LNCAP (cell line): ENCODE measurements around the gene FHL2.

Experiments
- TF ChIP-seq, protein P1 (sequence below): fragments of 450-650 bp; IDR thresholded peaks from 2 replicates; pipeline ENCODE4 v1.5.1; 2017; ENCODE audit warnings: mild to moderate bottlenecking

Gene FHL2

DNA sequence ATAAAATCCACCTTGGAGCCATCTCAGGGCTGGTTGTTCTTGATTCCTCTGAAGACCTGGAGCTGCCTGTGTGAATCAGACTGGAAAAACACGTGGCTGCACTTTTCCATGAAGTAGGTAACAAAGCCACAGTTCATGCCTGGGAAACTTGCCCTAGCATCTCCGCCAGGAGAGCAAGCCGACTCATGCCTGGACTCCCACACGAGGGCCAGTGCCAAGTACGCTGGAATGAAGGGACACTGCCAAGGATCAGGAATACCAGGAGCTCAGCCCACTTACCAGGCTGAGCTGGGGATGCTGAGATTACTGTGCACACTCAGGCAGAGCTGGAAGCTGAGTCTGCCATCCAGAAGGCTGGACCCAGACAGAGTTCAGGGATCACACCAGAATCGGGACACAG lies 10.9 kb upstream of the FHL2 start:
- TF ChIP-seq, protein P1, sequence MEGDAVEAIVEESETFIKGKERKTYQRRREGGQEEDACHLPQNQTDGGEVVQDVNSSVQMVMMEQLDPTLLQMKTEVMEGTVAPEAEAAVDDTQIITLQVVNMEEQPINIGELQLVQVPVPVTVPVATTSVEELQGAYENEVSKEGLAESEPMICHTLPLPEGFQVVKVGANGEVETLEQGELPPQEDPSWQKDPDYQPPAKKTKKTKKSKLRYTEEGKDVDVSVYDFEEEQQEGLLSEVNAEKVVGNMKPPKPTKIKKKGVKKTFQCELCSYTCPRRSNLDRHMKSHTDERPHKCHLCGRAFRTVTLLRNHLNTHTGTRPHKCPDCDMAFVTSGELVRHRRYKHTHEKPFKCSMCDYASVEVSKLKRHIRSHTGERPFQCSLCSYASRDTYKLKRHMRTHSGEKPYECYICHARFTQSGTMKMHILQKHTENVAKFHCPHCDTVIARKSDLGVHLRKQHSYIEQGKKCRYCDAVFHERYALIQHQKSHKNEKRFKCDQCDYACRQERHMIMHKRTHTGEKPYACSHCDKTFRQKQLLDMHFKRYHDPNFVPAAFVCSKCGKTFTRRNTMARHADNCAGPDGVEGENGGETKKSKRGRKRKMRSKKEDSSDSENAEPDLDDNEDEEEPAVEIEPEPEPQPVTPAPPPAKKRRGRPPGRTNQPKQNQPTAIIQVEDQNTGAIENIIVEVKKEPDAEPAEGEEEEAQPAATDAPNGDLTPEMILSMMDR, result no peak

DNA sequence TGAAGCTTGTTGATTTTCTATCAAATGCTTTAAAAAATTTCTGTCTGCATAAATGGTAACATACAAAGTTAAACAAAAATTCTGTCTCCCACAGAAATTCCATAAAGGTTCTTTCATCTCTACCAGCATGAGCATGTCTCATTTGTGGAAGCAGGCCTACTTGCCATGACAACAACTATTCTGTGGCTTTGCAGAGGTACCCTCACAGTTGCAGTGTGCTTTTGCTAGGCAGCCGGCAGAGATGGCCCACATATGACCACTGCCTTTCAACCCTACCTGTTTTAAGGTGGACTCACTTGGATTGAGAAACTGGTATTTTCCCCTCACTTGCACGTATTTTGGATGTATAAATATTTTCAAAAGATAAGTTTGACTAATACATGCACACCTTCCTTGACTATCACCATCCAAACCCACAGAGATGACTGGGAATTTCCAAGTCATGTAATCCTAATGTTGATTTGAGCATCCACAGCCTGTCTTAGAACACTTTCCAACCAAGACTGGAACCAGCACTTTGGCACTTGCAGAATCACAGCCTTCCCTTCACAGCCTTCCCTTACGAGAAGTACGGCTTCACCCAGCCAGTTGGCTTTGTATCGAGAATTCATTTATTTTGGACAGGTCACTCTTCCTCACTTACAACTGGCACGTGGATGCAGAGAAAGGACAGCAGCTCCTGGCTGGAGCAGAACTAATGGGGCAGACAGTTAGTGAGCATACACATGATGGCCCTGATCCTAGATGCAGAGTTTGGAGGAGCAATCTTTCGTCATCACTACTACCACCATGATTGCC lies 9.3 kb upstream of the FHL2 start:
- TF ChIP-seq, protein P1, result no peak

DNA sequence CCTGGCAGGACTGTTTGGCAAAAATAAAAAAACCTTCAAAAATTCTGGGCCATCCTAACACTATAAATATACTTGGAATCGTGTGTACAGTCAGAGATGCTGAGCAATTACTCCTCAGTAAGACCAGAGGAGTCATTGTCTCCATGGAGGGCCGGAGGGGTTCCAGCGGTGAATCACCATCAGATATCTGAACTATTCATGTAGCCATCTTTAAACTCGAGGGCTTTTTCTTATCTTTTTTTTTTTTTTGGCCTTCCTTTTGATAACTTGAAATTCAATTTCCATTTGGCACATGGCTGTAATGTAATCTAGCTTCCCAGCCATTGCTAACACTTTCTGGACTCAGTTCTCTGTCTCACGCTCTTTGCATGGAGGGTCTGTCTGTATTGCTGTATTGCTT lies 7.4 kb upstream of the FHL2 start:
- TF ChIP-seq, protein P1, result no peak

DNA sequence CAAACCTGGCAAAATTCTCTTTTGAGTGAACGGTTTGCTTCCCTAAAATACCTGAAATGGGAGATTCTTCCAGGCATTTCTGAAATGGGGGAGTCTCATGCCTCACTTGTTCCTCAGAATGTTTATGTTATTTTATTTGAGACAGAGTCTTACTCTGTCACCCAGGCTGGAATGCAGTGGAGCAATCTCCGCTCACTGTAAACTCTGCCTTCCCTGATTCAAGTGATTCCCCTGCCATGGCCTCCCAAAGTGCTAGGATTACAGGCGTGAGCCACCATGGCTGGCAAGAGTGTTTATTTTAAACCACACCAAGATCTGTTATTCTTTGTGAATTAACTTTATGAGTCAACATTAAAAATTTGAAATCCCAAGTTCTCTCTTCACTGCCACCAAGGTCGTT lies 6.4 kb upstream of the FHL2 start:
- TF ChIP-seq, protein P1, result no peak

DNA sequence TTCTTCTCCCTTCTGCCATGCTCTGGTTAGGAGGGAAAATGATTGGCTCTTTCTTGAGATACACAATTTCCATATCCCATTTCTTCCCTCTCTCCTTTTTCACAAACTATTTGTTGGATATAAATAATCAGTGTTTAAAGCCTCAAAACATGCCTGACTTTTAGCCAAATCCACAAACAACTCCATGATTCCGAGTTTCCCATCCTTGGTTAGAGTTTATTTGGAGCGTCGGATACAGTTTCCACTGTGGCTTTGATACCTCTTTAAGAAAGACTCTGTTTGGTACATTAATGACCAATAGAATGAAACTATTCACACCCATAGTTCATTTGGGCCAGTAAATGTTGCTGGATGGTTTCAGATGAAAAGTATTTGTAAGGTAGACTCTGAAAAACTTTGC lies 5.9 kb upstream of the FHL2 start:
- TF ChIP-seq, protein P1, result no peak

DNA sequence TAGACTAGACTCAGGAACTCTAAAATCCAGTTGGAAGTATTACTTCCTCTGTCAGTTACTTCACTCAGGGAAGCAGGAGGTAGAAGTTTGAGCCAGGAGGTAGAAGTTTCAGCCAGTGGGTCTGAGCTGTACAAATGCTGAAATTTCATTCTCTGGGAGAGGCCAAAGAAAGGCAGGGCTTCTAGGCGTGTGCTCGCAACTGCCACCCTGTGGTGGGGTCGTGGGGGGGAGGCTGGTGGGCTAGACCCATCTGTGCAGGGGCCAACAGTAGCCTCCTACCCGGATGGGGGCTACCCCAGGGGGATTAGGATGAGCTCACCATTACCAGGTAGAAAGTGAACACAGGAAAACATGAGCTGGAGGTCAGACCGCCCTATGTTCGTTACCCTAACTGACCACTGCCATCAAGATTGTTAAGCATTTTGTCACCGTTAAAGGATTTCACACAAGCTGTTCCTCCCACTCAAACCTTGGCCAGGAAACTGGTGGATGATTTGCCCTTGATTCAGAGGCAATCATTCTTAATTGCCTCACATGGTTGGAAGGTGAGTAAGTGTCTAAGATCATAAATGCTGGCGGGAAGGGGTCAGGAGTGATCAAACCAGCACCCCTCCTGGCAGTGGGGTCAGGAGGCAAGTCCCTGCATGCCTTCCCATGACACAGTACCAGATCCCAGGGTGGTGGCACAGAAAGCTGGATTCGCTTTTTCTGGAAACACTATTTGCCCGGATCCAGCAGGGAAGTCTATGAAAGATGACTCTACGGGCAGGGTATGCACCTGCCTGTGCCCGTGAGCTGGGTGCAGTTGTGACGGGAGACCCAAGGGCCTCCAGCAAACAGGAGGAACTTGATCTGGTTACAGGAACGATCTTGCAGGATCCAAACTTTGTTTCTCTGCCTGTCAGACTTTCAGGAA lies 5.2 kb upstream of the FHL2 start:
- TF ChIP-seq, protein P1, result no peak

DNA sequence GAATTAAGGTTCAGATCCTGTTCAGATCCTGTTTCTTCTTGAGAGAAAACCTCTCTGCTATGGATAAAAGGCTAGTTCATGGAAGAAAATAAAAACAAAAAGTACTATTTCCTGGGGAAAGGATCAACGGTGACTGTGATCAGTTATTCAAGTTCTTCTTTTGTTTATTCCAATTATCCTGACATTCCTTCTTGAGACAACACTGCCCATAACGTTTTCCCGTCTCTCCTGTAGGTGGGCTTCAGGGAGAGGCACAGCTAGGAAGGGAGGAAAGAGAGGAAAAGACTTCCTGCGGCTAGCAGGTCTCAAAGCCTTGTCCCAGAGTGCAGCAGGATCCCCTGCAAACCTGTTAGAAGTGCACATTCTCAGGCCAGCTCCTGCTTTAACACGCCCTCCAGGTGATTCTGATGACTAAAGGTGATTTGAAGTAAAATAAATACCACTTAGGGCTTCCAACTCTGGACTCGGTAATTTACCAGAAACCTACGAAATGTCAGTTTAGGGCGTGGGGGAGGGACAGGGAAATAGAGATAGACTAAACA lies 4.5 kb upstream of the FHL2 start:
- TF ChIP-seq, protein P1, result no peak
